ENCODE measurements around the gene TTC21B. TPM values are rescaled to one million over a fixed set of nuclear protein-coding genes. Genes with fewer than 3 reads are reported as not detected.

TTC21B gene
- total and polyA plus RNA-seq, 9 of the 15 experiments (the other 6 are each of a cell fraction or from before 2014, with no cell fraction given), result 5.2 to 34.9 (median 18.5) TPM

DNA sequence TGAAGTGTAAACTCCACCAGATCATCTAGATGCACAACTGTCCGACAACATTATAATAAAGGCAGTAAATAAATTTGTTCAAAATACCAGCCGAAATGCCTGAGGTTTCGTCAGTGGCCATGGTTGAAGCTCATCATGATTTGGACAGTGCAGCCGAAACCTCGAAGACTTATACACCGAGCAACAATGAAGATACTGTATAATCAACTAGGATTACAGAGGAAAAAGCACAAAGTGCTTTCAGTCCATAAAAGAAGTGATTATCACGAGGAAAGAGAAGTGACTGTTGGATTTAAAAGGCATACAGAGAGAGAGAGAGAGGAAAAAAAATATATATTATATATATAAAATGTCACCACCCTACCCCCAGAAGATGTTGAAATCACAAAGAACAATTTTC lies 107.5 kb downstream of the TTC21B start (continued):
- no peak for TF ChIP-seq SMAD1 (IDR thresholded peaks at IDR 0.05; ENCODE audit: low read depth, low read length, partially characterized antibody)
- no peak for TF ChIP-seq ZNF347 (CRISPR knock-in tag; IDR thresholded peaks at IDR 0.05; ENCODE audit: low read depth)
- no peak for TF ChIP-seq HEY1 (CRISPR knock-in tag; IDR thresholded peaks at IDR 0.05; ENCODE audit: borderline replicate concordance)
- TF ChIP-seq TAL1 (IDR thresholded peaks at IDR 0.05), result no peak
- TF ChIP-seq, protein P1, sequence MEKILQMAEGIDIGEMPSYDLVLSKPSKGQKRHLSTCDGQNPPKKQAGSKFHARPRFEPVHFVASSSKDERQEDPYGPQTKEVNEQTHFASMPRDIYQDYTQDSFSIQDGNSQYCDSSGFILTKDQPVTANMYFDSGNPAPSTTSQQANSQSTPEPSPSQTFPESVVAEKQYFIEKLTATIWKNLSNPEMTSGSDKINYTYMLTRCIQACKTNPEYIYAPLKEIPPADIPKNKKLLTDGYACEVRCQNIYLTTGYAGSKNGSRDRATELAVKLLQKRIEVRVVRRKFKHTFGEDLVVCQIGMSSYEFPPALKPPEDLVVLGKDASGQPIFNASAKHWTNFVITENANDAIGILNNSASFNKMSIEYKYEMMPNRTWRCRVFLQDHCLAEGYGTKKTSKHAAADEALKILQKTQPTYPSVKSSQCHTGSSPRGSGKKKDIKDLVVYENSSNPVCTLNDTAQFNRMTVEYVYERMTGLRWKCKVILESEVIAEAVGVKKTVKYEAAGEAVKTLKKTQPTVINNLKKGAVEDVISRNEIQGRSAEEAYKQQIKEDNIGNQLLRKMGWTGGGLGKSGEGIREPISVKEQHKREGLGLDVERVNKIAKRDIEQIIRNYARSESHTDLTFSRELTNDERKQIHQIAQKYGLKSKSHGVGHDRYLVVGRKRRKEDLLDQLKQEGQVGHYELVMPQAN (IDR thresholded peaks at IDR 0.05; ENCODE audit: borderline replicate concordance), result no peak
- no peak for TF ChIP-seq ZNF445 (CRISPR knock-in tag; IDR thresholded peaks at IDR 0.05; ENCODE audit: low read depth)
- no peak for TF ChIP-seq SIN3B (IDR thresholded peaks at IDR 0.05; ENCODE audit: low read depth)
- TF ChIP-seq RNF2 (IDR thresholded peaks at IDR 0.05), result no peak

DNA sequence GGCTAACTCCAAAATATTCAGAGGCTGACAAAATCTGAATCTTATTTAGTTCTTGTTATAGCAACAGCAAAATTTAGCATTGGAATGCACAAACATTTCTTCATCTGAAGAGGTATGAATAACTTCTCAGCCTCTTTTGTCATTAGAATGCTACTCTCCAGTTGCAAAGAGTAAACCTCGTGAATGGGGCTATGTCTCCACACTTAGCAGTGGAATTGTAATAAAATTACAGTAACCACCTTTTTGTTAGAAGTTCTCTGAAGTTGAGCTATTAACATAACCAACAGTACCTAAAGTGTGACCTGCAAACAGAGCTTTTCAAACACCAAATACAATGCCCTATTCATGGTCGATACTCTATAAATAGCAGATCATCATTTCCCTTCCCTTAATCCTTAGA lies 109.4 kb downstream of the TTC21B start:
- Histone ChIP-seq H3K9ac (ENCODE audit: insufficient read depth in 1 of 2, low read depth in 2 of 2, low read length in 2 of 2) (no peak overlapping the region), H3K36me3 (ENCODE audit: control insufficient read depth, insufficient read depth, low read length) (no peaks in the 10 kb centered on the region), H3K9me1 (ENCODE audit: control insufficient read depth, insufficient read depth, low read length) (no peaks in the 10 kb centered on the region), H3K9me3 (replicated peaks; ENCODE audit: control insufficient read depth, insufficient read depth, low read depth, low read length) (no peaks in the 10 kb centered on the region), H4K20me1 (replicated peaks; ENCODE audit: control insufficient read depth, insufficient read depth, low read length) (no peaks in the 10 kb centered on the region), H3K4me1 (replicated peaks in 1 of 2; ENCODE audit: control insufficient read depth in 2 of 2, insufficient read depth in 2 of 2, low read length in 2 of 2) (no peaks in the 10 kb centered on the region), H2AFZ (ENCODE audit: low read depth, low read length) (no peak overlapping the region), H3K27ac (ENCODE audit: extremely low read depth, low read depth, low read length) (no peak overlapping the region), H3K4me2 (ENCODE audit: insufficient read depth, low read length) (no peak overlapping the region), H3K79me2 (ENCODE audit: control insufficient read depth, insufficient read depth, low read length) (no peaks in the 10 kb centered on the region), H3K27me3 (ENCODE audit: control insufficient read depth in 2 of 2, insufficient read depth in 2 of 2, low read length in 2 of 2) (no peaks in the 10 kb centered on the region), H3K4me3 (no peak overlapping the region)
- 0% methylated on average over 2 of the region's 2 CpGs for WGBS (ENCODE audit: insufficient coverage, low coverage, missing lambda C conversion rate)
- CTCF ChIA-PET (ENCODE audit: low intra/inter-chr PET ratio), result no interaction called here
- BruUV-seq (replicated peaks), result no TSS peak
- no peak for ATAC-seq
- POLR2A ChIA-PET, result no interaction called here
- in situ Hi-C loops (cut with MboI) (no loop called here), intact Hi-C loops (cut with micrococcal nuclease) (no loop called here)
- FAIRE-seq, result no peak
- no peak for DNase-seq (ENCODE audit: extremely low read depth in 1 of 4, low spot score in 3 of 4)
- TF ChIP-seq CHD2 (IDR thresholded peaks at IDR 0.05; ENCODE audit: low read depth, low read length), result no peak
- TF ChIP-seq ZNF184 (CRISPR knock-in tag; IDR thresholded peaks at IDR 0.05), result no peak
- TF ChIP-seq, protein P2, sequence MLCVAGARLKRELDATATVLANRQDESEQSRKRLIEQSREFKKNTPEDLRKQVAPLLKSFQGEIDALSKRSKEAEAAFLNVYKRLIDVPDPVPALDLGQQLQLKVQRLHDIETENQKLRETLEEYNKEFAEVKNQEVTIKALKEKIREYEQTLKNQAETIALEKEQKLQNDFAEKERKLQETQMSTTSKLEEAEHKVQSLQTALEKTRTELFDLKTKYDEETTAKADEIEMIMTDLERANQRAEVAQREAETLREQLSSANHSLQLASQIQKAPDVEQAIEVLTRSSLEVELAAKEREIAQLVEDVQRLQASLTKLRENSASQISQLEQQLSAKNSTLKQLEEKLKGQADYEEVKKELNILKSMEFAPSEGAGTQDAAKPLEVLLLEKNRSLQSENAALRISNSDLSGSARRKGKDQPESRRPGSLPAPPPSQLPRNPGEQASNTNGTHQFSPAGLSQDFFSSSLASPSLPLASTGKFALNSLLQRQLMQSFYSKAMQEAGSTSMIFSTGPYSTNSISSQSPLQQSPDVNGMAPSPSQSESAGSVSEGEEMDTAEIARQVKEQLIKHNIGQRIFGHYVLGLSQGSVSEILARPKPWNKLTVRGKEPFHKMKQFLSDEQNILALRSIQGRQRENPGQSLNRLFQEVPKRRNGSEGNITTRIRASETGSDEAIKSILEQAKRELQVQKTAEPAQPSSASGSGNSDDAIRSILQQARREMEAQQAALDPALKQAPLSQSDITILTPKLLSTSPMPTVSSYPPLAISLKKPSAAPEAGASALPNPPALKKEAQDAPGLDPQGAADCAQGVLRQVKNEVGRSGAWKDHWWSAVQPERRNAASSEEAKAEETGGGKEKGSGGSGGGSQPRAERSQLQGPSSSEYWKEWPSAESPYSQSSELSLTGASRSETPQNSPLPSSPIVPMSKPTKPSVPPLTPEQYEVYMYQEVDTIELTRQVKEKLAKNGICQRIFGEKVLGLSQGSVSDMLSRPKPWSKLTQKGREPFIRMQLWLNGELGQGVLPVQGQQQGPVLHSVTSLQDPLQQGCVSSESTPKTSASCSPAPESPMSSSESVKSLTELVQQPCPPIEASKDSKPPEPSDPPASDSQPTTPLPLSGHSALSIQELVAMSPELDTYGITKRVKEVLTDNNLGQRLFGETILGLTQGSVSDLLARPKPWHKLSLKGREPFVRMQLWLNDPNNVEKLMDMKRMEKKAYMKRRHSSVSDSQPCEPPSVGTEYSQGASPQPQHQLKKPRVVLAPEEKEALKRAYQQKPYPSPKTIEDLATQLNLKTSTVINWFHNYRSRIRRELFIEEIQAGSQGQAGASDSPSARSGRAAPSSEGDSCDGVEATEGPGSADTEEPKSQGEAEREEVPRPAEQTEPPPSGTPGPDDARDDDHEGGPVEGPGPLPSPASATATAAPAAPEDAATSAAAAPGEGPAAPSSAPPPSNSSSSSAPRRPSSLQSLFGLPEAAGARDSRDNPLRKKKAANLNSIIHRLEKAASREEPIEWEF (CRISPR knock-in tag; IDR thresholded peaks at IDR 0.05), result no peak
- TF ChIP-seq NCOA6 (IDR thresholded peaks at IDR 0.05), result no peak
- no peak for TF ChIP-seq ZNF282 (CRISPR knock-in tag; IDR thresholded peaks at IDR 0.05)
- TF ChIP-seq, protein P3, sequence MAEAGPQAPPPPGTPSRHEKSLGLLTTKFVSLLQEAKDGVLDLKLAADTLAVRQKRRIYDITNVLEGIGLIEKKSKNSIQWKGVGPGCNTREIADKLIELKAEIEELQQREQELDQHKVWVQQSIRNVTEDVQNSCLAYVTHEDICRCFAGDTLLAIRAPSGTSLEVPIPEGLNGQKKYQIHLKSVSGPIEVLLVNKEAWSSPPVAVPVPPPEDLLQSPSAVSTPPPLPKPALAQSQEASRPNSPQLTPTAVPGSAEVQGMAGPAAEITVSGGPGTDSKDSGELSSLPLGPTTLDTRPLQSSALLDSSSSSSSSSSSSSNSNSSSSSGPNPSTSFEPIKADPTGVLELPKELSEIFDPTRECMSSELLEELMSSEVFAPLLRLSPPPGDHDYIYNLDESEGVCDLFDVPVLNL (CRISPR knock-in tag; IDR thresholded peaks at IDR 0.05; ENCODE audit: low read depth), result no peak
- no peak for TF ChIP-seq SUPT5H (IDR thresholded peaks at IDR 0.05)
- no peak for TF ChIP-seq PRPF4 (IDR thresholded peaks at IDR 0.05; ENCODE audit: insufficient read depth, low read depth, low read length, poor library complexity, severe bottlenecking)

Measured in K562 (cell line).